IMR-90 (cell line): ENCODE results near the gene LAPTM5.

Source experiments
- POLR2A ChIP-seq: IDR thresholded peaks from 2 replicates; pipeline ENCODE4 v1.6.1; 2012; ENCODE audit warnings: mild to moderate bottlenecking, low read depth, low read length
- RAD21 ChIP-seq: IDR thresholded peaks from 2 replicates; pipeline ENCODE4 v1.6.1; 2012; ENCODE audit warnings: low read length, improper control_type of control experiment
- TF ChIP-seq, protein P1 (sequence below): conservative IDR thresholded peaks from 2 replicates; pipeline ENCODE4 v1.5.1; 2012; ENCODE audit warnings: mild to moderate bottlenecking, low read depth, low read length, improper control_type of control experiment

DNA sequence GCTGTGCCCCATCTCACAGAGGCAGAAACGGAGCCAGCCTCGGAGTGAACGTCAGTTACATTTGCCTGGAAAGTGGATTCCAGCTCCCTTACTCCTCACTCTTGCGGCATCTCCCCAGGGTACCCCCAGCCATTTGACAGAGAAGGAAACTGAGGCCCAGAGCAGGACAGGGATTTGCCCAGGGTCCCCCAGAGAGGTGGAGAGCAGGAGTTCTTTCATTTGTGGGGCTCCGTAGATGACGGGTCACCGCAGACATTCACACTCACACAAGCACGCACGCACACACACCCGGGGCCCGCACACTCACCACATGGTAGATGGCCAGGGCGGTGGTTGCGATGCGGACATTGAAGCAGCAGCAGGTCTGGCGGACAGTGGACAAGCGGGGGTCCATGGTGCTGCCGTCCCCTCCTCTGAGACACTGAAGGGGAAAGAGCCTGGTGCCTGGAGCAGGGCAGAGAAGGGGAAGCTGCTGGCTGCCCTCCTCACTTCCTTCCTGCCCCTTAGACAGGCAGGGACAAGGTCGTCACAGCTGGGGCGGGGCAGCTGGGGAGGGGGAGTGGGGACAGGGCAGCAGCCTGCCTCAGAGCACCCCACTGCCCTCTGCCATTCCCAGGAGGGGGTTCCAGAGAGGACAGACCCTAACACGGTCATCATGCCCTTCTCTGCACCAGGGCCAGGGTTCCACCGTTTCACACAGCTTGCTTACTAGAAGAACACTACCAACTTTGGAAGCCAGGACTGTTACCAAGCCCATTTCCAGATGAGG, at the start of gene LAPTM5:
- TF ChIP-seq, protein P1, sequence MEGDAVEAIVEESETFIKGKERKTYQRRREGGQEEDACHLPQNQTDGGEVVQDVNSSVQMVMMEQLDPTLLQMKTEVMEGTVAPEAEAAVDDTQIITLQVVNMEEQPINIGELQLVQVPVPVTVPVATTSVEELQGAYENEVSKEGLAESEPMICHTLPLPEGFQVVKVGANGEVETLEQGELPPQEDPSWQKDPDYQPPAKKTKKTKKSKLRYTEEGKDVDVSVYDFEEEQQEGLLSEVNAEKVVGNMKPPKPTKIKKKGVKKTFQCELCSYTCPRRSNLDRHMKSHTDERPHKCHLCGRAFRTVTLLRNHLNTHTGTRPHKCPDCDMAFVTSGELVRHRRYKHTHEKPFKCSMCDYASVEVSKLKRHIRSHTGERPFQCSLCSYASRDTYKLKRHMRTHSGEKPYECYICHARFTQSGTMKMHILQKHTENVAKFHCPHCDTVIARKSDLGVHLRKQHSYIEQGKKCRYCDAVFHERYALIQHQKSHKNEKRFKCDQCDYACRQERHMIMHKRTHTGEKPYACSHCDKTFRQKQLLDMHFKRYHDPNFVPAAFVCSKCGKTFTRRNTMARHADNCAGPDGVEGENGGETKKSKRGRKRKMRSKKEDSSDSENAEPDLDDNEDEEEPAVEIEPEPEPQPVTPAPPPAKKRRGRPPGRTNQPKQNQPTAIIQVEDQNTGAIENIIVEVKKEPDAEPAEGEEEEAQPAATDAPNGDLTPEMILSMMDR: no peak
- no peak for TF ChIP-seq POLR2A
- TF ChIP-seq RAD21: no peak
